ENCODE measurements around the gene AHNAK.
"Not testable (repeated sequence)": the region's sequence is repeated elsewhere in the genome, so short reads cannot be mapped to it uniquely, and the experiment has no call there.

GRCh38 chr11:62561677-62562230 is 15.1 kb upstream of the AHNAK start:
- TF ChIP-seq, protein P1, sequence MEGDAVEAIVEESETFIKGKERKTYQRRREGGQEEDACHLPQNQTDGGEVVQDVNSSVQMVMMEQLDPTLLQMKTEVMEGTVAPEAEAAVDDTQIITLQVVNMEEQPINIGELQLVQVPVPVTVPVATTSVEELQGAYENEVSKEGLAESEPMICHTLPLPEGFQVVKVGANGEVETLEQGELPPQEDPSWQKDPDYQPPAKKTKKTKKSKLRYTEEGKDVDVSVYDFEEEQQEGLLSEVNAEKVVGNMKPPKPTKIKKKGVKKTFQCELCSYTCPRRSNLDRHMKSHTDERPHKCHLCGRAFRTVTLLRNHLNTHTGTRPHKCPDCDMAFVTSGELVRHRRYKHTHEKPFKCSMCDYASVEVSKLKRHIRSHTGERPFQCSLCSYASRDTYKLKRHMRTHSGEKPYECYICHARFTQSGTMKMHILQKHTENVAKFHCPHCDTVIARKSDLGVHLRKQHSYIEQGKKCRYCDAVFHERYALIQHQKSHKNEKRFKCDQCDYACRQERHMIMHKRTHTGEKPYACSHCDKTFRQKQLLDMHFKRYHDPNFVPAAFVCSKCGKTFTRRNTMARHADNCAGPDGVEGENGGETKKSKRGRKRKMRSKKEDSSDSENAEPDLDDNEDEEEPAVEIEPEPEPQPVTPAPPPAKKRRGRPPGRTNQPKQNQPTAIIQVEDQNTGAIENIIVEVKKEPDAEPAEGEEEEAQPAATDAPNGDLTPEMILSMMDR (conservative IDR thresholded peaks at IDR 0.05 in 1 of 2, IDR thresholded peaks at IDR 0.05 in 1 of 2; ENCODE audit: low read depth in 1 of 2, low read length in 2 of 2), result not testable (repeated sequence)
- not testable (repeated sequence) for TF ChIP-seq EZH2 (IDR thresholded peaks at IDR 0.05; ENCODE audit: low read length, missing control alignments)

All from fibroblast of lung (primary cell).